K562 (cell line): ENCODE data around the gene SLC4A3. TPM values are rescaled to one million over a fixed set of nuclear protein-coding genes. Genes with fewer than 3 reads are reported as not detected.

Experiments used
- ATAC-seq: fragments of 200-7000 bp; cut with Tn5 transposase; 3 replicates; pipeline ENCODE4 v1.9.1; 2020; ENCODE audit warnings: moderate library complexity
- BruUV-seq: library from RNA; stranded (reverse); fragments of 400-500 nt; replicated peaks from 2 replicates; lab custom pipeline; 2021; lab: Mats Ljungman, UMichigan
- CTCF ChIA-PET: fragments of 300-600 bp; formaldehyde crosslinking; extraction: SDS; loops from one replicate; lab custom pipeline; 2021; ENCODE audit warnings: low intra/inter-chr PET ratio; lab: Yijun Ruan, JAX
- POLR2A ChIA-PET: fragments of 300-600, 350-650 bp; sonication (Branson Sonifier 250); formaldehyde crosslinking; extraction: SDS; loops from one replicate; lab custom pipeline; 2021; ENCODE audit warnings: antibody characterized with exemption, inconsistent platforms; lab: Yijun Ruan, JAX
- DNase-seq, 4 experiments: peaks; one replicate each; pipeline versions ENCODE4 v3.0.0 to v3.0.0-alpha.2; 2011 to 2018; ENCODE audit warnings: low spot score in 3 of 4, mixed read lengths in 3 of 4; ENCODE audit errors: extremely low read depth in 1 of 4
- FAIRE-seq: peaks from 2 replicates; lab custom pipeline; 2011; peaks lifted over from hg19 to GRCh38; lab: Jason Lieb, UNC
- H2AFZ ChIP-seq: 2 replicates; pipeline ENCODE4 v1.6.0; 2011; ENCODE audit warnings: low read depth, low read length, control low read depth, inconsistent platforms
- H3K27ac ChIP-seq: fragments of 200-600 bp; 3 replicates; pipeline ENCODE4 v1.8.0; 2011; ENCODE audit warnings: low read depth, mild to moderate bottlenecking, control low read depth, inconsistent platforms, low read length, moderate library complexity, mixed read lengths; ENCODE audit errors: extremely low read depth
- H3K27me3 ChIP-seq, 2 experiments: fragments of 300-600 bp in 1 of 2; 2 replicates in 1 of 2; 3 replicates in 1 of 2; pipeline versions ENCODE4 v1.6.0 to v1.8.0; 2011; ENCODE audit warnings: inconsistent platforms in 2 of 2, low read length in 2 of 2, mild to moderate bottlenecking in 1 of 2, mixed read lengths in 1 of 2, moderate library complexity in 1 of 2; ENCODE audit not compliant: control insufficient read depth in 2 of 2, insufficient read depth in 2 of 2
- H3K36me3 ChIP-seq: fragments of 300-600 bp; 3 replicates; pipeline ENCODE4 v1.8.0; 2011; ENCODE audit warnings: mild to moderate bottlenecking, low read length, inconsistent platforms; ENCODE audit not compliant: control insufficient read depth, insufficient read depth
- H3K4me1 ChIP-seq, 2 experiments: fragments of 200-600 bp in 1 of 2; replicated peaks in 1 of 2; 2 replicates in 1 of 2; 3 replicates in 1 of 2; pipeline versions ENCODE4 v1.5.1 to v1.8.0; 2011; ENCODE audit warnings: inconsistent platforms in 2 of 2, low read length in 2 of 2, mild to moderate bottlenecking in 1 of 2, mixed read lengths in 1 of 2, moderate library complexity in 1 of 2; ENCODE audit not compliant: control insufficient read depth in 2 of 2, insufficient read depth in 2 of 2
- H3K4me2 ChIP-seq: 2 replicates; pipeline ENCODE4 v1.6.1; 2011; ENCODE audit warnings: low read length, control low read depth, inconsistent platforms, mixed read lengths; ENCODE audit not compliant: insufficient read depth
- H3K4me3 ChIP-seq: fragments of 200-600 bp; sonication (generic), shearing (Covaris generic); 2 replicates; pipeline ENCODE4 v1.5.1; 2016; ENCODE audit warnings: control low read depth, inconsistent platforms
- H3K79me2 ChIP-seq: fragments of 200-600 bp; 3 replicates; pipeline ENCODE4 v1.8.0; 2011; ENCODE audit warnings: low read length, inconsistent platforms; ENCODE audit not compliant: control insufficient read depth, insufficient read depth
- H3K9ac ChIP-seq, 2 experiments: 2 replicates each; pipeline versions ENCODE4 v1.6.0 to v1.6.1; 2011; ENCODE audit warnings: low read depth in 2 of 2, low read length in 2 of 2, control low read depth in 1 of 2, inconsistent platforms in 1 of 2, mild to moderate bottlenecking in 1 of 2, mixed read lengths in 1 of 2; ENCODE audit not compliant: insufficient read depth in 1 of 2
- H3K9me1 ChIP-seq: one replicate; pipeline ENCODE4 v1.6.0; 2011; ENCODE audit warnings: inconsistent platforms, mild to moderate bottlenecking, low read length, moderate library complexity; ENCODE audit not compliant: control insufficient read depth, insufficient read depth
- H3K9me3 ChIP-seq: replicated peaks from 2 replicates; pipeline ENCODE4 v1.5.1; 2011; ENCODE audit warnings: low read depth, low read length, inconsistent platforms; ENCODE audit not compliant: control insufficient read depth, insufficient read depth
- H4K20me1 ChIP-seq: replicated peaks from 2 replicates; pipeline ENCODE4 v1.6.1; 2011; ENCODE audit warnings: low read length, inconsistent platforms, mixed read lengths; ENCODE audit not compliant: control insufficient read depth, insufficient read depth
- CREM ChIP-seq: IDR thresholded peaks from 2 replicates; pipeline ENCODE4 v1.6.1; 2014; ENCODE audit warnings: antibody characterized with exemption, low read depth
- EGR1 ChIP-seq: fragments of 450-650 bp; conservative IDR thresholded peaks from 2 replicates; pipeline ENCODE4 v1.6.1; 2017; ENCODE audit warnings: mild to moderate bottlenecking
- NELFE ChIP-seq: IDR thresholded peaks from 2 replicates; pipeline ENCODE4 v1.6.1; 2011; ENCODE audit warnings: mild to moderate bottlenecking; ENCODE audit not compliant: insufficient read depth, insufficient read length
- RBM14 ChIP-seq: fragments of 200-400 bp; formaldehyde crosslinking; IDR thresholded peaks from 2 replicates; pipeline ENCODE4 v1.6.1; 2018; ENCODE audit warnings: low read depth, mild to moderate bottlenecking, low read length, moderate library complexity, borderline replicate concordance; ENCODE audit not compliant: insufficient read depth
- SUPT5H ChIP-seq: fragments of 450-650 bp; IDR thresholded peaks from 2 replicates; pipeline ENCODE4 v1.6.1; 2016
- ZNF253 ChIP-seq: fragments of 250-450 bp; sonication (Bioruptor Pico); conservative IDR thresholded peaks from 2 replicates; pipeline ENCODE4 v1.6.1; 2021; ENCODE audit warnings: mild to moderate bottlenecking
- ZNF778 ChIP-seq: fragments of 450-650 bp; formaldehyde crosslinking; IDR thresholded peaks from 2 replicates; pipeline ENCODE4 v1.4.0; 2020; ENCODE audit warnings: mild to moderate bottlenecking, moderate library complexity
- WGBS: fragments of 100-300 bp; shearing (Covaris generic); methylation state at CpG from one replicate; pipeline ENCODE4 v1.1.6; 2016; ENCODE audit warnings: low coverage, mixed read lengths; ENCODE audit not compliant: insufficient coverage; ENCODE audit errors: missing lambda C conversion rate; 5-methylcytosine and 5-hydroxymethylcytosine counted together
- in situ Hi-C: fragments of 300-500 bp; cut with MboI; formaldehyde crosslinking; loops from 4 replicates; pipeline ENCODE4 v1.15.0; 2018; ENCODE audit warnings: inconsistent platforms, mixed read lengths
- intact Hi-C: fragments of 100-400 bp; cut with micrococcal nuclease; formaldehyde crosslinking; loops from 2 replicates; pipeline ENCODE4 v1.14.2; 2022
- polyA plus RNA-seq, 8 experiments: library from polyadenylated mRNA; depleted of rRNA in 4 of 8; stranded (reverse) in 5 of 8; unstranded in 3 of 8; fragments of >200 nt; fragmentation: Nextera tagmentation in 2 of 8; fragmentation: Illumina TruSeq in 1 of 8; extraction: Ambion mirVana in 2 of 8; extraction: Trizol in 1 of 8; gene quantifications; 2 replicates each; pipeline versions ENCODE4 v1.2.1 to v1.2.3, GENCODE V29; 2011 to 2014; ENCODE audit warnings: inconsistent platforms in 1 of 8, missing spikeins in 1 of 8
- total RNA-seq, 7 experiments: library from RNA; depleted of rRNA in 6 of 7; stranded (reverse); fragments of >200 nt in 6 of 7; fragmentation: Illumina TruSeq in 2 of 7; extraction: Trizol in 2 of 7; gene quantifications; 2 replicates each; pipeline versions ENCODE4 v1.2.1 to v1.2.3, GENCODE V29; 2011 to 2021; ENCODE audit warnings: low replicate concordance in 1 of 7

SLC4A3 gene
- total and polyA plus RNA-seq, 9 of the 15 experiments (the other 6 are each of a cell fraction or from before 2014, with no cell fraction given): 0.04 to 0.31 (median 0.16) TPM; not detected in 5

DNA sequence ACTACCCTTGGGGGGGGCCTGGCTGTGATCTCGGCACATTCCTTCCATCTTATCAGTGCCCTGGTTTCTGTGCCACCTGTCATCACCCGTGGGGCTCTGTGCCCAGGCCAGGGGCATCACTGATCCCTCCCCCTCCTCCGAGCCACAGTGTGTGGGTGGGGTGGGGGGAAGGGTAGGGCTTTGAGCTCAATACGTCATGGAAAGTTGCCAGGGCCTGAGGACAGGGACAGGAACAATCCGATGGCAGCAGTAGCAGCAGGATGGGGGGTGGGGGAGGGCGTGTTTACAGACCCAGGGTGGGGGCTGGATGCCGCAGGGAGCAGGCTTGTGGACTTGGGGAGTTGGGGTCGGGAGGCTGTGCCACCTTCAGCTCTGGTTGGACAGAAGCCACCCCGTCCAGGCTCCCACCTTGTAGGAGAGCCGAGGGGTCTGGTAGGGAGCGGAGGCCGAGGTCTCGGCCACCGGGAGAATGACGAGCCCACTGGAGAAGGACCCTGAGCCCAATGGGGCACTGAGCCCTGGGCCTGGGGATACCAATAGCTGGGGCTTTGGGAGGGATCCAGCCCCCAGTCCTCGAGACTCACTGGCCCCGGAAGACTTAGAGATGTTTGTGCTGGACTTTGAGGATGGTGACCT lies 3.5 kb downstream of the SLC4A3 start:
- Histone ChIP-seq H3K4me1 (peaks cover 0 to 61% of the 10 kb centered on the region in 2 experiments; a peak in 2 of 5 replicates), H3K9me3 (no peaks in the 10 kb centered on the region), H4K20me1 (0 out of 2 replicates have a peak, but pooled peaks cover 3% of the 10 kb centered on the region), H2AFZ (no peak overlapping the region), H3K27me3 (peaks cover 0 to 9% of the 10 kb centered on the region in 2 experiments; a peak in 2 of 5 replicates), H3K36me3 (no peaks in the 10 kb centered on the region), H3K9ac (peak overlapping the region in 1 of 2 experiments; percentile 26; a peak in 1 of 4 replicates), H3K9me1 (no peaks in the 10 kb centered on the region), H3K79me2 (no peaks in the 10 kb centered on the region), H3K4me3 (no peak overlapping the region), H3K4me2 (no peak overlapping the region), H3K27ac (no peak overlapping the region)
- FAIRE-seq (no peak), ATAC-seq (no peak), DNase-seq (peak in 2 of 4 experiments; percentile 32)
- TF ChIP-seq CREM (peak; percentile 25; the same call in 1 of the 2 replicates), EGR1 (peak; percentile 55; the same call in 1 of the 2 replicates), ZNF253 (CRISPR knock-in tag) (no peak)
- CTCF ChIA-PET: no interaction called here
- POLR2A ChIA-PET: interaction anchor here (1.0 kb wide), 1 partner anchor 43 kb away, joined by 4 read pairs; no protein-coding TSS in a partner anchor
- intact Hi-C loops (loop anchor here (5.0 kb wide), 1 partner anchor 96 kb away; no protein-coding TSS in a partner anchor), in situ Hi-C loops (no loop called here)
- WGBS: 4% methylated on average over 3 of the region's 17 CpGs
- no TSS peak for BruUV-seq

DNA sequence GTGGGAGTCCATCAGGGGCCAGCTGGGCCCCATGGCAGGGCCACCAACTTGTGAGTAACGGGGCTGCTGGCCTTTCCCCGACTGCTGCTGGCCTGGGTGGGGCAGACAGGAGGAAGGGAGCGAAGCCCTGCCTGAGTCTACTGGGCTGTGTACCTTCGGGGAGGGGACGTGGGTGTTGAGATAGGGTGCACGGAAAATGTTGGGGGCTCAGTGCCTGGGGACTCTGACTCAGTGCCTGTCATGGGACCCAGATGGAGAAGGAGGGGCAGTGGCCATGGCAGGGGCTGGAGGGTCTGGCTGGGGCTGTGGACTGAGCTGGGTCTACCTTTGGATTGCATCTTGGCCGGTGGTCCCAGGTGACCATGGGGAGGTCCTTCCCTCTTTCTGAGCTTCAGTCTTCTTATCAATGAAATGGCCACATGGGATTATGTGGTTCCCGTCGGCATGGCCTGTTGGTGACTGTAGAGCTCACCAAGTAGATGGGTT lies 4.0 kb downstream of the SLC4A3 start:
- peaks cover 2 to 15% of the 10 kb centered on the region in 2 experiments; a peak in 3 of 5 replicates for H3K27me3 ChIP-seq
- ChIA-PET POLR2A (no interaction called here), CTCF (no interaction called here)
- no peaks in the 10 kb centered on the region for H3K79me2 ChIP-seq
- FAIRE-seq (no peak), ATAC-seq (no peak), DNase-seq (no peak)
- no TSS peak for BruUV-seq
- H3K9me3 ChIP-seq: no peaks in the 10 kb centered on the region
- H3K36me3 ChIP-seq: no peaks in the 10 kb centered on the region
- intact Hi-C loops: loop anchor here (5.0 kb wide), 1 partner anchor 96 kb away; no protein-coding TSS in a partner anchor
- H3K4me2 ChIP-seq: no peak overlapping the region
- H2AFZ ChIP-seq: no peak overlapping the region
- H3K27ac ChIP-seq: no peak overlapping the region
- WGBS: 12% methylated on average over 8 of the region's 9 CpGs
- H4K20me1 ChIP-seq: 0 out of 2 replicates have a peak, but pooled peaks cover 3% of the 10 kb centered on the region
- in situ Hi-C loops: no loop called here
- H3K4me1 ChIP-seq: peaks cover 0 to 61% of the 10 kb centered on the region in 2 experiments; a peak in 2 of 5 replicates
- no peaks in the 10 kb centered on the region for H3K9me1 ChIP-seq
- H3K4me3 ChIP-seq: no peak overlapping the region
- H3K9ac ChIP-seq: peak overlapping the region in 1 of 2 experiments; percentile 26; a peak in 1 of 4 replicates
- TF ChIP-seq RBM14 (no peak), NELFE (no peak), ZNF778 (CRISPR knock-in tag) (no peak), SUPT5H (no peak)
